ENCODE results near the gene SCAI. TPM values are rescaled to one million over a fixed set of nuclear protein-coding genes. Genes with fewer than 3 reads are reported as not detected.
A peak's percentile ranks its signal among the peaks of the same experiment; 100 is the strongest.

The SCAI gene
- total RNA-seq, 1 experiment from 2014 or later: 13.0 TPM

DNA sequence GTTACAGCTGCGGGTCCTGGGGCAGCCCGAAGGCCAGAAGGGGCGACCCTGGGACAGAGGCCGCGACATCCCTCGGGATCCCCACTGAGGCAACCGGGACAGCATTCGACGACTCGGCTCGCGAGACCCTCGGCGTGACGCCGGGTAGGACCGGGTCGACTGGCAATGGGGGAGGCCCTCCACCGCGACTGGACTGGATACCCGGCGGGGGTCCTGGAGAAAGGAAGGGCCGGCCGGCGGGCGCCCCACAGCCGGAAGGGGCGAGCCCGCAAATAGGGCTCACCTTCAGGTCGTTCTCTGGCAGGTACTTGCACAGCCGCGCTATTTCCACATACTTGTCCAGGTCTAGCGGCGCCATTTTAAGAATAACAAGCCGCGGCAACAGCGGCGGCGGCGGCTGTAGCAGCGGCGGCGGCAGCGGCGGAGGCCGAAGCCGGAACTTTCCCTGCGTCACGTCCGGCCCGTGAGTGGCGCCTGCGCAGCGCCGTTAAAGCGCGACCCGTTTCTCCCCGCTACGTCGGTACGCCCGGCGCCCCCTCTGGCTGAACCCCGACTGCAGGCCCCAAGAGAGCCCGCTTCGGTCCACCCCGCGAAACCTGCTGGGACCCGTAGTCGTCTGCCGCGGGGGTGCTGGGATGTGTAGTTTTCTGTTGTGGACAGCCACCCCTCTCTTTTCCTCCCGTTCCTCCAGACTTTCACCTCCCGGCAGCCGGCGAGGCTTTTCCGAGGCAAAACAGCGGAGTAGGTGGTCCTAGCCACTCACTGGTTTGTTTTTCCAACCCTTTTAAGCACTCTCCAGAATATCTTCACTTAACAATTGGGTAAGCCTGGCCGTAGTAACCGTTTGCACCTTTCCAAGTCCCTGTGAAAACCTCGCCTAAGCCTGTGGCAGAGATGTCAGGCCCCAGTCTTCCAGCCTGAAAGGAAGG is 46.3 kb upstream of the SCAI start, which contains the start of gene PPP6C:
Gene PPP6C, minus strand, starts transcription at position 443 of the 929 bp plus-strand sequence. Its CDS starts 85 bp downstream, at position 358.
- Histone ChIP-seq H3K9me3 (no peaks in the 10 kb centered on the region), H3K4me3 (ENCODE audit: low read depth, low read length) (peak within 1 kb of the TSS; percentile 86), H3K27me3 (replicated peaks; ENCODE audit: control insufficient read depth, insufficient read depth, low read length) (no peaks in the 10 kb centered on the region), H3K4me1 (0 out of 2 replicates have a peak, but pooled peaks cover 7% of the 10 kb centered on the region), H3K36me3 (ENCODE audit: control insufficient read depth, insufficient read depth, low read length) (no peaks in the 10 kb centered on the region)
- intact Hi-C loops (cut with micrococcal nuclease; ENCODE audit: unreplicated experiment): loop anchor here (1.0 kb wide), 1 partner anchor 11 kb away; the partner anchor contains the start of gene RABEPK
- ChIA-PET POLR2A (interaction anchor here (0.5 to 1.3 kb wide), 5 partner anchors 10 to 328 kb away, joined by 3 to 13 read pairs (median 6); partner anchors contain the start of genes HSPA5, RABEPK and RPL35), CTCF (no interaction called here)
- TF ChIP-seq, protein P1, sequence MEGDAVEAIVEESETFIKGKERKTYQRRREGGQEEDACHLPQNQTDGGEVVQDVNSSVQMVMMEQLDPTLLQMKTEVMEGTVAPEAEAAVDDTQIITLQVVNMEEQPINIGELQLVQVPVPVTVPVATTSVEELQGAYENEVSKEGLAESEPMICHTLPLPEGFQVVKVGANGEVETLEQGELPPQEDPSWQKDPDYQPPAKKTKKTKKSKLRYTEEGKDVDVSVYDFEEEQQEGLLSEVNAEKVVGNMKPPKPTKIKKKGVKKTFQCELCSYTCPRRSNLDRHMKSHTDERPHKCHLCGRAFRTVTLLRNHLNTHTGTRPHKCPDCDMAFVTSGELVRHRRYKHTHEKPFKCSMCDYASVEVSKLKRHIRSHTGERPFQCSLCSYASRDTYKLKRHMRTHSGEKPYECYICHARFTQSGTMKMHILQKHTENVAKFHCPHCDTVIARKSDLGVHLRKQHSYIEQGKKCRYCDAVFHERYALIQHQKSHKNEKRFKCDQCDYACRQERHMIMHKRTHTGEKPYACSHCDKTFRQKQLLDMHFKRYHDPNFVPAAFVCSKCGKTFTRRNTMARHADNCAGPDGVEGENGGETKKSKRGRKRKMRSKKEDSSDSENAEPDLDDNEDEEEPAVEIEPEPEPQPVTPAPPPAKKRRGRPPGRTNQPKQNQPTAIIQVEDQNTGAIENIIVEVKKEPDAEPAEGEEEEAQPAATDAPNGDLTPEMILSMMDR (IDR thresholded peaks at IDR 0.05; ENCODE audit: insufficient read depth in 1 of 2, low read depth in 1 of 2, low read length in 1 of 2, severe bottlenecking in 1 of 2, unreplicated experiment in 1 of 2): peak; percentile 38 to 83
- peak; percentile 96 to 97 for DNase-seq
- Mint-ChIP-seq H3K27me3 (ENCODE audit: insufficient read depth, unreplicated experiment) (no peaks in the 10 kb centered on the region), H3K4me3 (ENCODE audit: unreplicated experiment) (peak within 1 kb of the TSS; percentile 94), H3K9me3 (ENCODE audit: unreplicated experiment) (no peaks in the 10 kb centered on the region), H3K36me3 (ENCODE audit: insufficient read depth, unreplicated experiment) (peaks cover 14% of the 10 kb centered on the region), H3K4me1 (ENCODE audit: low read depth, unreplicated experiment) (no peaks in the 10 kb centered on the region), H3K27ac (ENCODE audit: unreplicated experiment) (peak within 1 kb of the TSS; percentile 95)
- no TSS peak for BruUV-seq (replicated peaks)

GRCh38 chr9:125189011-125189360 is 45.7 kb upstream of the SCAI start:
- Mint-ChIP-seq H3K27ac (ENCODE audit: unreplicated experiment) (peak overlapping the region; percentile 95), H3K27me3 (ENCODE audit: insufficient read depth, unreplicated experiment) (no peaks in the 10 kb centered on the region), H3K4me1 (ENCODE audit: low read depth, unreplicated experiment) (no peaks in the 10 kb centered on the region), H3K9me3 (ENCODE audit: unreplicated experiment) (no peaks in the 10 kb centered on the region), H3K36me3 (ENCODE audit: insufficient read depth, unreplicated experiment) (peaks cover 20% of the 10 kb centered on the region), H3K4me3 (ENCODE audit: unreplicated experiment) (peak overlapping the region; percentile 94)
- CTCF ChIA-PET: interaction anchor here (0.6 kb wide), 1 partner anchor 11 kb away, joined by 3 read pairs; no protein-coding TSS in a partner anchor
- TF ChIP-seq, protein P1 (IDR thresholded peaks at IDR 0.05; ENCODE audit: insufficient read depth in 1 of 2, low read depth in 1 of 2, low read length in 1 of 2, severe bottlenecking in 1 of 2, unreplicated experiment in 1 of 2): no peak
- Histone ChIP-seq H3K36me3 (ENCODE audit: control insufficient read depth, insufficient read depth, low read length) (no peaks in the 10 kb centered on the region), H3K9me3 (no peaks in the 10 kb centered on the region), H3K4me3 (ENCODE audit: low read depth, low read length) (peak overlapping the region; percentile 86), H3K4me1 (peaks cover 9% of the 10 kb centered on the region), H3K27me3 (replicated peaks; ENCODE audit: control insufficient read depth, insufficient read depth, low read length) (no peaks in the 10 kb centered on the region)
- intact Hi-C loops (cut with micrococcal nuclease; ENCODE audit: unreplicated experiment): no loop called here
- DNase-seq: peak in 1 of 2 experiments; percentile 41
- TSS peak; percentile 71 for BruUV-seq (replicated peaks)
- POLR2A ChIA-PET: interaction anchor here (1.0 kb wide), 1 partner anchor 328 kb away, joined by 3 read pairs; the partner anchor contains the start of gene RPL35

DNA sequence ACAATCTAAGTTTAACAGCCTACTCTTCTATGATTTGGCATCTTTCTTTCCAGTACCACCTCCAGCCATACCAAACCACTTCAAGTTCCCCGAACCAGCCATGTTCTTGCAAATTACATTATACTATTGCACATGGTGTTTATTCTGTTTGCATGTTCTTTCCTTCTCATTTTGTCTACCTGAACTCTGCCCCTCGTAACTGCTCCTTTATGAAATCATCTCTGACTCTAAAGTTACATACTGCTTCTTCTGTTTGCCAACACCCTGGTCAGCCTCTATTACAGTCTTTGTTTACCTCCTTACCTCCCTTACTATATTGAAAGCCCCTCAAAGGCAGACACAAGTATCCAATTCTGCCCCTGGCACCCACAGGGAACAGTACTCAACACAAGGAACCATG is 40.2 kb upstream of the SCAI start:
- H3K4me3 Mint-ChIP-seq (ENCODE audit: unreplicated experiment): peak overlapping the region; percentile 36
- no peaks in the 10 kb centered on the region for H3K9me3 Mint-ChIP-seq (ENCODE audit: unreplicated experiment)
- H3K27me3 Mint-ChIP-seq (ENCODE audit: insufficient read depth, unreplicated experiment): no peaks in the 10 kb centered on the region
- no peaks in the 10 kb centered on the region for H3K9me3 ChIP-seq
- H3K4me3 ChIP-seq (ENCODE audit: low read depth, low read length): no peak overlapping the region
- TF ChIP-seq, protein P1 (IDR thresholded peaks at IDR 0.05; ENCODE audit: insufficient read depth in 1 of 2, low read depth in 1 of 2, low read length in 1 of 2, severe bottlenecking in 1 of 2, unreplicated experiment in 1 of 2): no peak
- H3K4me1 Mint-ChIP-seq (ENCODE audit: low read depth, unreplicated experiment): peaks cover 13% of the 10 kb centered on the region
- intact Hi-C loops (cut with micrococcal nuclease; ENCODE audit: unreplicated experiment): no loop called here
- CTCF ChIA-PET: interaction anchor here (1.0 kb wide), 1 partner anchor 40 kb away, joined by 3 read pairs; the partner anchor contains the start of gene SCAI
- peak overlapping the region; percentile 42 for H3K27ac Mint-ChIP-seq (ENCODE audit: unreplicated experiment)
- no peaks in the 10 kb centered on the region for H3K27me3 ChIP-seq (replicated peaks; ENCODE audit: control insufficient read depth, insufficient read depth, low read length)
- H3K4me1 ChIP-seq: peaks cover 30% of the 10 kb centered on the region
- H3K36me3 Mint-ChIP-seq (ENCODE audit: insufficient read depth, unreplicated experiment): peaks cover 22% of the 10 kb centered on the region
- no TSS peak for BruUV-seq (replicated peaks)
- peak in 1 of 2 experiments; percentile 13 for DNase-seq
- POLR2A ChIA-PET: no interaction called here
- H3K36me3 ChIP-seq (ENCODE audit: control insufficient read depth, insufficient read depth, low read length): no peaks in the 10 kb centered on the region

All from Caco-2 (cell line).